CD4-positive, alpha-beta T cell (primary cell): ENCODE results near the gene EPS8L2. TPM values are rescaled to one million over a fixed set of nuclear protein-coding genes. Genes with fewer than 3 reads are reported as not detected.

Source experiments
- ATAC-seq: fragments of 200-7000 bp; cut with Tn5 transposase; one replicate; pipeline ENCODE4 v1.10.0; 2022; ENCODE audit warnings: mild to moderate bottlenecking; ENCODE audit not compliant: poor library complexity
- CTCF ChIA-PET: fragments of 350-600 bp; sonication (Branson Sonifier 250); formaldehyde crosslinking; loops from one replicate; lab custom pipeline; 2021; ENCODE audit warnings: antibody characterized with exemption, inconsistent platforms; lab: Charles Lee
- POLR2A ChIA-PET: fragments of 350-600 bp; sonication (Branson Sonifier 250); formaldehyde crosslinking; loops from one replicate; lab custom pipeline; 2021; ENCODE audit warnings: antibody characterized with exemption, inconsistent platforms; lab: Charles Lee
- DNase-seq, 14 experiments: peaks; one replicate each; pipeline ENCODE4 v3.0.0-alpha.2; 2013 to 2020; ENCODE audit warnings: mixed read lengths in 2 of 14
- H3K27ac ChIP-seq, 2 donors: one replicate each; pipeline versions ENCODE4 v1.5.1 to v1.7.0; 2013; ENCODE audit warnings: low read length in 2 of 2, low read depth in 1 of 2, mild to moderate bottlenecking in 1 of 2
- H3K27me3 ChIP-seq, 2 experiments: 1 replicate in 1 of 2; 2 replicates in 1 of 2; pipeline versions ENCODE4 v1.6.1 to v1.7.0; 2013; ENCODE audit warnings: low read length in 2 of 2, control low read depth in 1 of 2, mild to moderate bottlenecking in 1 of 2, moderate library complexity in 1 of 2; ENCODE audit not compliant: insufficient read depth in 2 of 2, control insufficient read depth in 1 of 2
- H3K36me3 ChIP-seq: one replicate; pipeline ENCODE4 v1.6.1; 2013; ENCODE audit warnings: low read length, control low read depth; ENCODE audit not compliant: insufficient read depth
- H3K4me1 ChIP-seq: one replicate; pipeline ENCODE4 v1.6.1; 2013; ENCODE audit warnings: low read length, control low read depth; ENCODE audit not compliant: insufficient read depth
- H3K4me3 ChIP-seq: one replicate; pipeline ENCODE4 v1.5.1; 2013; ENCODE audit warnings: mild to moderate bottlenecking, low read length, moderate library complexity
- H3K9me3 ChIP-seq, 2 experiments: 1 replicate in 1 of 2; 2 replicates in 1 of 2; pipeline versions ENCODE4 v1.6.1 to v1.7.0; 2013; ENCODE audit warnings: low read length in 2 of 2, mild to moderate bottlenecking in 2 of 2, control low read depth in 1 of 2, moderate library complexity in 1 of 2; ENCODE audit not compliant: control insufficient read depth in 1 of 2, insufficient read depth in 1 of 2
- H3K27ac Mint-ChIP-seq: one replicate; pipeline ENCODE4 v1.8.0; 2020; ENCODE audit warnings: mixed read lengths
- H3K27me3 Mint-ChIP-seq: one replicate; pipeline ENCODE4 v1.8.0; 2021; ENCODE audit warnings: mixed read lengths
- H3K36me3 Mint-ChIP-seq: one replicate; pipeline ENCODE4 v1.8.0; 2021; ENCODE audit warnings: low read depth, mixed read lengths
- H3K4me1 Mint-ChIP-seq: one replicate; pipeline ENCODE4 v1.8.0; 2021; ENCODE audit warnings: low read depth, mixed read lengths
- H3K4me3 Mint-ChIP-seq: one replicate; pipeline ENCODE4 v1.8.0; 2020; ENCODE audit warnings: mild to moderate bottlenecking, mixed read lengths
- H3K9me3 Mint-ChIP-seq: one replicate; pipeline ENCODE4 v1.8.0; 2020; ENCODE audit warnings: mixed read lengths
- intact Hi-C, 2 experiments: fragments of 100-400 bp; cut with DNase I in 1 of 2; cut with micrococcal nuclease in 1 of 2; formaldehyde crosslinking; loops; one replicate each; pipeline versions ENCODE4 v1.15.1 to v1.9.0; 2023 to 2025; cut with DNase I, micrococcal nuclease
- total RNA-seq, 174 experiments: library from RNA in 2 of 174; stranded (reverse) in 2 of 174; gene quantifications; one replicate each; pipeline ENCODE4 v1.2.3 and lab custom pipeline; 2021 to 2026
- TF ChIP-seq, protein P1 (sequence below): fragments of 200-600 bp; IDR thresholded peaks from one replicate; pipeline ENCODE4 v1.8.0; 2022; ENCODE audit warnings: antibody characterized with exemption, mild to moderate bottlenecking

EPS8L2 gene
- total RNA-seq, 2 experiments from 2014 or later = 3.5 to 4.0 TPM

DNA sequence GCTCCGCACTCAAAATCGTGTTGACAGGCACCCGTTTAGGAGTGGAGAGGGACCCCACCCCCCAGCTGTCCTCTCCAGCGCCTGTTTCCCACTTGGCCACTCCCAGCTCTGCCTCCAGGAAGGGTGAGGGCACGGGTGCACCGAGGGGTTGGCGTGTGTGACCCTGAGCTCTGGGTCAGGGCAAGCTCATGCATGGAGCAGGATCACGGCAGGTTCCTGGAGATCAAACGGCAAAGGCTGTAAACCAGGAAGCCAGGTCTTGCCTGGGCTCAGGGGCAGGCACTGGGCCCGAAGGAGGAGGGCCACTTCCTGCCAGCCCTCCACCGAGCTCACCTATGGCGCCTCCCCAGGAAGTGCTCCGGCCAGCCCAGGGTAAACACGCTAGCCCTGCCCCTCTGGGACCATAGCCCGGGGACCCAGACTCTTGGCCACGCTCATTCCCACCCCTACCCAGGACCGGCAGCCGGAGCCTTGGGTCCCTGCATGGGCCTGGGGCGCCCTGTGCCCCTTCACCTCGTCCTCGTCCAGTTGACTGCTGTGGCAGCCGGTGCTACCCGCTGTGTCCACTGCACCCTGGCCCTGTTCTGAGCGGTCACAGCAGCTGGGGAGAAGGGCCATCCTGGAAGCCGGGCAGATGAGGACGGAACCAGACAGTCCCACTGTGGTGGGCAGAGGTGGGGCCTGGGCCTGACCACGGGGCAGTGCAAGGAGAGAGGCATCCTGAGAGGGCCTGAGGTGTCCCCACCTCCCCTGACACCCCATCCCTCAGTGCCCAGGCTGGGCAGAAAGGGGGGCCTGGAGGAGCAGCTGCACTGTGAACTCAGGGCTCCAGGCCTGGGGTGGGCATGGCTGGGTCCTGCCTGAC, 1.0 kb upstream of the EPS8L2 start:
- no peak for ATAC-seq
- no peak overlapping the region for H3K4me3 ChIP-seq

DNA sequence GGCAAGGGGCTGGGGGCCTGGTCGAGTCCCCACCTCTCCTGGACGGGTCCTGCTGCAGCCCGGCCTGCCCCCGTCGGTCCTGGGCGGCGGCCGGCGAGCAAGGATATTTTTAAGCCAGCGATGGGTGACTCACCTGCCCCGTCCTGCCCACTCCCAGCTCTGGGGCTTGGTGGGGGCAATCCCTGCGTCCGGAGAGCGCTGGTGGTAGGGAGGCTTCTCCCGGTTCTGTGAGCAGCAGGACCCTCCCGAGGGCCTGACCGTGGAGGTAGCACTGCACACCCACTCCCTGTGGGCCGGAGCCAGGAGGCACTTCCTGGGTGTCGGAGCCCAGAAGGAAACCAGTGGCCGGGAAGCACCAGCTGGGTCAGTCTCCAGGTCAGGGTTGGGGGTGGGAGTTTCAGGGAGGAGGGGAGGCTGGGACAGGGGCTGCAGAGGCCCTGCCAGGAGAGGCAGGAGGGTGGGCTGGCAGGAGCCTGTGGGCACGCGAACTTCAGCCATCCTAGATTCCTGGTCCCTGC, 467 bp downstream of the EPS8L2 start:
- no peak overlapping the region for H3K27ac ChIP-seq
- peaks cover 4% of the 10 kb centered on the region for H3K36me3 ChIP-seq
- H3K27ac Mint-ChIP-seq = no peak overlapping the region
- DNase-seq (peak in 1 of 14 experiments; percentile 26), ATAC-seq (no peak)
- ChIA-PET CTCF (no interaction called here), POLR2A (interaction anchor here (0.6 to 1.5 kb wide), 2 partner anchors 11 to 44 kb away, joined by 3 to 12 read pairs; partner anchors contain the start of genes DEAF1 and TMEM80)
- H3K4me3 ChIP-seq = no peak overlapping the region
- H3K4me1 Mint-ChIP-seq = peaks cover 6% of the 10 kb centered on the region
- H3K9me3 ChIP-seq = peaks cover 0 to 14% of the 10 kb centered on the region in 2 experiments
- intact Hi-C loops = no loop called here
- H3K4me1 ChIP-seq = peaks cover 34% of the 10 kb centered on the region
- H3K4me3 Mint-ChIP-seq = no peak overlapping the region
- peaks cover 20% of the 10 kb centered on the region for H3K27me3 Mint-ChIP-seq
- no peaks in the 10 kb centered on the region for H3K36me3 Mint-ChIP-seq
- no peaks in the 10 kb centered on the region for H3K9me3 Mint-ChIP-seq
- H3K27me3 ChIP-seq = peaks cover 20 to 28% of the 10 kb centered on the region in 2 experiments
- TF ChIP-seq, protein P1, sequence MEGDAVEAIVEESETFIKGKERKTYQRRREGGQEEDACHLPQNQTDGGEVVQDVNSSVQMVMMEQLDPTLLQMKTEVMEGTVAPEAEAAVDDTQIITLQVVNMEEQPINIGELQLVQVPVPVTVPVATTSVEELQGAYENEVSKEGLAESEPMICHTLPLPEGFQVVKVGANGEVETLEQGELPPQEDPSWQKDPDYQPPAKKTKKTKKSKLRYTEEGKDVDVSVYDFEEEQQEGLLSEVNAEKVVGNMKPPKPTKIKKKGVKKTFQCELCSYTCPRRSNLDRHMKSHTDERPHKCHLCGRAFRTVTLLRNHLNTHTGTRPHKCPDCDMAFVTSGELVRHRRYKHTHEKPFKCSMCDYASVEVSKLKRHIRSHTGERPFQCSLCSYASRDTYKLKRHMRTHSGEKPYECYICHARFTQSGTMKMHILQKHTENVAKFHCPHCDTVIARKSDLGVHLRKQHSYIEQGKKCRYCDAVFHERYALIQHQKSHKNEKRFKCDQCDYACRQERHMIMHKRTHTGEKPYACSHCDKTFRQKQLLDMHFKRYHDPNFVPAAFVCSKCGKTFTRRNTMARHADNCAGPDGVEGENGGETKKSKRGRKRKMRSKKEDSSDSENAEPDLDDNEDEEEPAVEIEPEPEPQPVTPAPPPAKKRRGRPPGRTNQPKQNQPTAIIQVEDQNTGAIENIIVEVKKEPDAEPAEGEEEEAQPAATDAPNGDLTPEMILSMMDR = no peak

More for the DNA sequence above, 1.0 kb upstream of the EPS8L2 start:
- Histone ChIP-seq H3K9me3 (peaks cover 0 to 7% of the 10 kb centered on the region in 2 experiments), H3K27me3 (peaks cover 20 to 23% of the 10 kb centered on the region in 2 experiments), H3K27ac (no peak overlapping the region), H3K36me3 (peaks cover 8% of the 10 kb centered on the region), H3K4me1 (peaks cover 25% of the 10 kb centered on the region)
- CTCF ChIA-PET = interaction anchor here (1.0 kb wide), 1 partner anchor 21 kb away, joined by 3 read pairs; no protein-coding TSS in a partner anchor
- no peaks in the 10 kb centered on the region for H3K36me3 Mint-ChIP-seq
- no peak overlapping the region for H3K27ac Mint-ChIP-seq
- POLR2A ChIA-PET = interaction anchor here (1.6 kb wide), 1 partner anchor 9 kb away, joined by 10 read pairs; the partner anchor contains the start of genes DEAF1 and TMEM80
- no peak overlapping the region for H3K4me3 Mint-ChIP-seq
- DNase-seq = peak in 1 of 14 experiments; percentile 22
- H3K27me3 Mint-ChIP-seq = peaks cover 14% of the 10 kb centered on the region
- intact Hi-C loops = no loop called here
- TF ChIP-seq, protein P1 = no peak
- H3K9me3 Mint-ChIP-seq = no peaks in the 10 kb centered on the region
- peaks cover 6% of the 10 kb centered on the region for H3K4me1 Mint-ChIP-seq

DNA sequence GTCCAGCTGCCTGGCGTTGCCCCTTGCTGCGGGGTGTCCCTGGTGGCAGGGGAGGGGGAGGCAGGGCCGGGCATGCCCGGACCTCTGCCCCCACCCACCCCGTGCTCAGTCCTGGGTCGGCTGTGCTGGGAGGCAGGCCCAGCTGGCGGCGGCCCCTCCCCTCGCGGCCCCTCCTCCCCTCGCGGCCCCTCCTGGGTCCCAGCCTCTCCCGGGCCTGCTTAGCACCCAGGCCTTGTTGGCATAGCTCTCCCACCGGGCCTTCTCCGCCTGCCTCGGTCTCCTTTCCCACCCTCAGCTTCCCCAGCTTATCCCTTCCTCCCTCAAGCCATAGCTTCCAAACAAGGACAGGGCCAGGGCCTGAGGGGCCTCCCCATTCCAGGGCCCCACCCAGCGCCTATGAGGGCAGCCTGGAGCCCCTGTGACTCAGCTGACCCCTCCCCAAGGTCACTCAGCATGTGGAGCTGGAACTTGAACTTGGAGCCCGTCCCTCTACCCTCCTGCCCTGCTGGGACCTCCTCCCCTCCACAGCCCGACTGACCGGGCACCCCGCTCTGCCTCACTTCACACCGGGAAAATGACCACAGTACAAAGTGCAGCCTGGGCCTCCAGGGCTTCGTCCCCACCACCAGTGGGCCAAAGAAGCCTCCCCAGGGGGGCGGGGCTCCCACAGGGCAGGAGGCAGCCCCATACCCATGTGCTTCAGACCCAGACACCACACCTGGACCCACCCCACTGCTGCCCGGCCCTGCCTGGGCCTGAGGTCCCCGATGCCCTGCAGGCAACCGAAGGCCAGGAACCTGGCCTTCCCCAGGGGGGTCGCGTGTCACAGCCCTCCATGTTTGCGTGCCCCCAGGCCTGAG, 1.2 kb downstream of the EPS8L2 start:
- H3K36me3 Mint-ChIP-seq = no peaks in the 10 kb centered on the region
- Histone ChIP-seq H3K27ac (no peak overlapping the region), H3K4me3 (no peak overlapping the region), H3K27me3 (peaks cover 20 to 28% of the 10 kb centered on the region in 2 experiments), H3K4me1 (peaks cover 34% of the 10 kb centered on the region), H3K36me3 (peaks cover 4% of the 10 kb centered on the region), H3K9me3 (peaks cover 0 to 14% of the 10 kb centered on the region in 2 experiments)
- peak in 1 of 14 experiments; percentile 20 for DNase-seq
- H3K27ac Mint-ChIP-seq = no peak overlapping the region
- H3K4me1 Mint-ChIP-seq = peaks cover 6% of the 10 kb centered on the region
- ChIA-PET CTCF (no interaction called here), POLR2A (interaction anchor here (0.6 to 1.5 kb wide), 2 partner anchors 11 to 43 kb away, joined by 3 to 12 read pairs; partner anchors contain the start of genes DEAF1 and TMEM80)
- TF ChIP-seq, protein P1 = no peak
- intact Hi-C loops = no loop called here
- no peaks in the 10 kb centered on the region for H3K9me3 Mint-ChIP-seq
- peaks cover 20% of the 10 kb centered on the region for H3K27me3 Mint-ChIP-seq
- ATAC-seq = no peak
- peak overlapping the region; percentile 63 for H3K4me3 Mint-ChIP-seq
